GM21723 (cell line): Measurements from ENCODE around the gene F13A1.
"Not testable (repeated sequence)": the region's sequence is repeated elsewhere in the genome, so short reads cannot be mapped to it uniquely, and the experiment has no call there.

ENCODE experiments used
- ATAC-seq: cut with Tn5 transposase; IDR thresholded peaks from one replicate; pipeline ENCODE4 v1.9.1; 2021; ENCODE audit warnings: mild to moderate bottlenecking, moderate library complexity; ENCODE audit not compliant: unreplicated experiment

Gene F13A1

GRCh38 chr6:6320901-6321300 lies 439 bp upstream of the F13A1 start:
- ATAC-seq = no peak

DNA sequence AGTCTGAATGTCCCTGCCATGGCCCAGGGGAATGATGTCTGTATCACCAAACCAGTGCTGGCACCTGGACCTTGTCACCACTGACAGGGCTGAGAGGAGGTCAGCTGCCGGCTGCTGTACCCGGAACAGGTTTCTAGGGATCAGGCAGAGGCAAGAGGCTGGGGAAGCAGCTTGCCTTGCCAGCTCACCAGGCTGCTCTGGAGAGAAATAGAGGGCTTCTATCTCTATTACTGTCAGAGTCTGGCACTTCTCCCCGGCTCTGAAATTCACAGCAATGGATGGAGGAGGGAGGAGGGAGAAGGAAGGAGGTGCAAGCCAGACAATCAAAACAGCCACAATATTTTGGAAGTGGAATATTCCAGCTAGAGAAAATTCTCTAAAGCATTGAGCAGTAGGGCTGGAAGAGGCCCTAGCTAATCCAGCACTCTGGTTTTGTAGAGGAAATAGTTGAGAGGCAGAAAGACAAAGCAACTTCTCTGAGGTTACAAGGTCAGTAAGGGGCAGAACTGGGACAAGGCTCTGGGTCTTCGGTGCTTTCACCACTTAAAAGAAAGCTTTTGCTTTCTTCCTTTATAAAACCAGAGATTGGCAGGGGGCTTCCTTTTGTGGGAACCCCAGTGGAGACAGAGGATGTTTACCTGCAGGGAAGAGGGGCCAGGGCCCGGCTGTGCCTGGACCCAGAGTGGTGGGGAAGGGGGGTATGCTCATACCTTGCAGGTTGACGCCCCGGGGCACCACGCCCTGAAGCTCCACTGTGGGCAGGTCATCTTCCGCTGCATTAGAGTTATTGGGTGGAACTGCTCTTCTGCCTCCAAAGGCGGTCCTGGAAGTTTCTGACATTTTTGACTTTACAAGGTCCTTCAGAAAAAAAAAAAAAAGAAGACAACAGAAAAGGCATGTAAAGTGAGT lies 2.4 kb downstream of the F13A1 start:
- no peak for ATAC-seq

- ATAC-seq = no peak
These were observed 3.1 kb downstream of the F13A1 start for GRCh38 chr6:6317386-6317785.

DNA sequence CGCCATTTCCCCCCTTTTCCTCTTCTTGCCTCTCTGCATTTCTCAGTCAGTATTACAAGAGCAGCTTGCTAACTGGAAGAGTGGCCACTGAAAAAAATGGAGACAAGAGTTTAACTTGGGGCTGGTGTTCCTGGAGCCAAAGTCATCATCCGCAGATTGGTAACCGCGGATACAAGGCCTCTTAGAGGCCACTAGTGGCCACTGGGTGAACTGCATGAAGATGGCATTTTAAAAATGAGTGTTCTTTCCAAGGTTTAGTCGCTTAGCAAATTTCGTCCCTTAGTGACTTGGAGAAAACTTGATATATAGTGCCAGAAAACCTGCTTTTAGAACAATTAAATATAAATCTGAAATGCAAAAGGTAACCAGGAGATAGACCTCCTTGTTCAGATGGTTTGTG lies 4.8 kb downstream of the F13A1 start:
- no peak for ATAC-seq

DNA sequence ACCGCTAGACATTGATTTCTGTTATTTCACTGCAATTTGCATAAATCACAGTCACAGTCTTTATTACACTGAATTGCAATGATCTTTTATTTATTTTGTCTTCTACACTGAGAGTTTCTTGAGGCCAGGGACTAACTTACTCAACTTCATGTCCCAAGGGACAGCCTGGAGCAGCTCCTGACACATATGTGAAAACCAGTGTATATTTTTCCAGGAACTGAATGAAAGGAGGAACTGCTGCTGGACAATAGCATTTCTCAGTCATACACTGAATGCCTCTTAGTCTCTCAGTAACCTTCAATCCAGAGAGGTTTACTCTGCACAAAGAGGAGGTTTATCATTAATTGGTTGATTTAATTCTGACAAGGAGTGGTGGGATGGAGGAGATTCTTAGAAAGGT lies 5.9 kb downstream of the F13A1 start:
- ATAC-seq = no peak

DNA sequence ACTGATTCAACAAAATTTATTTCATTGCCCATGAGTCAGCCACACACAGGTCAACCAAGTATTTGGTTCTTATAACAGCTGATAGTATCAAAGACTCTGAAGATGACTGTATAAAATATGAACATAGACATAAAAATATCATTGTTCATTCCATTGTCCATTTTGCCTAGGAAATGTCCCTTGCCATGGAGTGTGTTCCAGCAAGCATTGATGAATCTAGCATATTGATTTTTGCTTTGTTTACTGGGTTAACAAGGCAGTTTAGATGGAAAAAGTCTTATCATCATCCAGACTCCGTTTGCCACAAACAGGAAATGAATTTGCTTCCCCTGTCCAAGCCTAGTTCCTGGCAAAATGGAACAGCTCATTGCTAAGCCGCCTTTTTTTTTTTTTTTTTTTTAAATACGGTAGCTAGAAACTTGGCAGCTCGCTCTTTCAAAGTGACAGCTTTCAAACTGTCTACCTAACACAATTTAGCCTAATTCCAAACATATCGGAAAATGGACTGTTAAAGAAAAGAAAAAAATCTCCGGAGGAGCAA lies 7.5 kb downstream of the F13A1 start:
- ATAC-seq = no peak

DNA sequence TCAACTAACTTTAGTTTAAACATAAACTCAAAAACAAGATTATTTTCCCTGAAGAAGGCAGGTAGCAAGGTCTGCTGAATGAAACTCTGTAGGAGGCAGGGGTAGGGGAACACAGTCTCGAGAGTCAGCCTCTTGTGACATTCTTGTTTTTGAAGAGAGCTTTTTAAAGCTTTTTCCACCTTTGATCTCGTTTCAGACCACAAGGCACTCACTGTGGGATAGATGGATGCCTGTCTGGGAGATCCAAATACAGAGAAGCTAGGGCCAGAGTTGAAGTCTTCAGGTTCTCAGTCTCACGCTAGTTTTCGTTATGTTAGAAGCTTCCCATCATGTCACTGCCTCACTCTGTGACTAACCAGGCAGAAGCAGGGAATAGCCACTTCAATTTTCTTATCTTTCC lies 14.9 kb downstream of the F13A1 start:
- ATAC-seq = no peak

GRCh38 chr6:6300383-6300782 lies 20.1 kb downstream of the F13A1 start:
- not testable (repeated sequence) for ATAC-seq

DNA sequence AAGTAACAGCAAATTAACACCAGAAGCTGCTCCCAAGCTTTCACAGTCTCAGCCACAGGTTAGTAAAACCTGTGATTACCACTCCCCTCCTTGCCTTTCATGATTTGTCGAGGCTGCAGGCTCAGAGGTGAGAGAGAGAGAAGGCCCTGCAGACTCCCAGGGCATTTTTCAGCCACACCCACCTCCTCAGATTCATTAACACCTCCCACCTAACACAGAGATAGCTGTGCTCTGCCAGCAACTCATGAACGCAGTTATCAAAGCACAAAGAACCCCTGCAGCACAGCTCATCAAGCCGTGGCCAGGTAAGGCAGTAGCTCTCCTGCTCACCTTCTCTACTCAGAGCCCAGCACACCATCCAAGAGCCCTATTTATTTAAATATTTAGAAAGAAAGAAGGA lies 27.1 kb downstream of the F13A1 start:
- no peak for ATAC-seq

DNA sequence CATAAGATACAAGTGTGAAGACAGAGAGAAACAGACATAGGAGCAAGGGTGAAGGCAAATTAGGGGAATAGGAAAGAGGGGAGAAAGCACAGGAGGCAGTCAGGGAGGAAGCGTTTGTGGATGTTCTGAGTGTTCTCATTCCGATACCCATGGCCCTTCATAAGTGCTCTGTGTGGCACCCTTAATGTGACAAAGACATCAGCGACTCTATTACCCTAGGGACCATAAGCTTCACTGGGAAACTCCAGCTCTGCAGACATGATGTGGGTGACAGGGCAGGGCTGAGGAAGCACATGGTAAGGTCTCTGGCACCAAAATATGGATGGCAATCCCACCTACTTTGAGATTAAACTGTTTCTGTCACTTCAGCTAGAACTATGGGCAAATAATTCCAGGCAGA lies 33.0 kb downstream of the F13A1 start:
- no peak for ATAC-seq

GRCh38 chr6:6285679-6286078 lies 34.8 kb downstream of the F13A1 start:
- no peak for ATAC-seq

DNA sequence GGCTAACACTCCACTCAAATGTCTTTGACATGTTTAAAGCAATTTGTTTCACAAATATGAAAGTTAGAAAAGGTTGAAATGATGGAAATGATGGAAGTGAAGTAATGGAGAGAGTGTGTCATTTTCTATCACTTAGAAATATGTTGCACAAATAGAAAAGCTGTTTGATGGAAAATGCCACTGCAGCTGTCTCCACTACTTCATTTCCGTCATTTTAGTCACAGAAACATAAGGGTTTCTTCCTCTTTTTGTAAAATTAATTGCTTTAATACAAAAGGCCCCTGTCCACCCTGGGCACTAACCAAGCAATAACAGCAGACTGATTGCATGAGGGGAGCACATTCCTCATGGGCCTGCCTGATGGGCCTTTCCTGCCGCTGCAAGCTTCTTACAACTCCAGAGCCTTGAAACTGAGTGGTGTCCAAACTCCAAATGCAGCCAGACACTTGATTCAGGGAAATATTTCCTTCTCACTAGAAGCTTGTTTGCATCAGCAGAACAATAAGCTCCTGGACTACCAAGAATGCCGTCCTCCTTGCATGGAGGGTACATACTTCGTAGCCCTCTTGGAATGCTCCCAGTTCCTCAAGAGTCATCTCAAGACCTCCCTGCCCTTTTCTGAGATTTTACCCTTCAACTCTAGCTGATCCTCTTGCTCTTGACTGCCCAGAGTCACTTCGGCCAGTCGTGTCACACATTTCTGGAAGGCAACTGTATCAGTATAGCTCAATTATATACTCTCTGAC lies 36.1 kb downstream of the F13A1 start:
- ATAC-seq = no peak

DNA sequence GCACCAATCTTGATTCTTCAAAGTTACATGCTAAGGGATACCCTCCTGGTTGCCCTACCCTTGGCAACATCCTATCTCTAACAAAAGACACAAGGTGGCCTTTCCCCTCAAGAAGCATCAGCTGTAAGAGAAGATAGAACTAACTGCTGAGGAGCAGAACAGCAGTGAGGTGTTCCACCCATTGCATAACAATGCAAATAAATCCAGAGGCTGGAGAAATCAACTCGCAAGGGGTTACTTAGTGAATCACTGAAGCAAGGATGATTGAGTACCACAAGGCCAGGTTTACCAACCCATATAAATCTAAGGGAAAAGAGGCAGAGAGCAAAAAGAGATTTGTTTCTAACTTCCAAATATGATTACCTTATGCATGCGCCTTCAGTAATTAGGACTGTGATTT lies 36.7 kb downstream of the F13A1 start:
- no peak for ATAC-seq

- no peak for ATAC-seq
These were observed 37.7 kb downstream of the F13A1 start for GRCh38 chr6:6282716-6283115.

DNA sequence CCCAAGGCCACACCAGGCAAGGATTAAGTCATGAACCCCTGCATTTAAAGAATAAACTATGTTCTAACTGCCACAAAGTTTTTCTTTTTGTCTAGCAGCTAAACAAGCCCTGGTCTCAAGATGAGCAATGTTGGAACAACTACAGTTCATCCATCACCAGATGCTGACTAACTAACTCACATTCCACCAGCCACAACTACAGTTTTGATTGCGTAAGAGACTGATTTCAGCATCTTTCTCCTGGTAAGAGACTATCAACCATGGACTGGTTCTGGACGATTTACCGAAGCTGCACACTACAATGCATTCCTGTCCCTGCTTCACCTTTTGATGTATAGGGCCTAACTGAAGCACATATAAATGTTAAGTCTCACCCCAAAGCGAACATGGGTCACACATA lies 43.0 kb downstream of the F13A1 start:
- ATAC-seq = no peak

- ATAC-seq = no peak
These were observed 49.4 kb downstream of the F13A1 start for GRCh38 chr6:6270948-6271535.

DNA sequence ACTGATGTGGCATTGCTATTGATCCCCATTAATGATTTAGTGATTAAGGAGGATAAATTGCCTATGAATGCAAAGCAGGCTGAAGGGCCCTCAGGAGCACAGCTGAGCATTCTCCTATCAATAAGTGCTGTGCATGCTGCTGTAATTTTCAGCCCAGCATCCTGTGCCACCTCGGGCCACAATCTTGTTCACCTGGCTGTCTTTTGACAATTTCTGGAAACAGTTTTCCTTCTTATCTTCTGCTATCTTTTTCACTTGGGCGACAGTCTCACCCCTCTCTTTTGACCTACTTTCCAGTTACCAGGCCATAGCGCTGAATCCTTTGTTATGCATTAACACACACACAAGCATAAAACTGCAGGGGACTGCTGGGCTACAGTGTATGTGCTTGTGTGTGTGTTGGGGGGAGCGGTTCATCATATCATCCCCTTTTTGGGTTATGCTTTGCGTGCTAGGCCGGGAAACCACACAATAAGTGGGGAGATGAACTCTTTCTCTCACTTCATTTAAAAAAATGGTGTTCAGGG lies 60.2 kb downstream of the F13A1 start:
- ATAC-seq = no peak

DNA sequence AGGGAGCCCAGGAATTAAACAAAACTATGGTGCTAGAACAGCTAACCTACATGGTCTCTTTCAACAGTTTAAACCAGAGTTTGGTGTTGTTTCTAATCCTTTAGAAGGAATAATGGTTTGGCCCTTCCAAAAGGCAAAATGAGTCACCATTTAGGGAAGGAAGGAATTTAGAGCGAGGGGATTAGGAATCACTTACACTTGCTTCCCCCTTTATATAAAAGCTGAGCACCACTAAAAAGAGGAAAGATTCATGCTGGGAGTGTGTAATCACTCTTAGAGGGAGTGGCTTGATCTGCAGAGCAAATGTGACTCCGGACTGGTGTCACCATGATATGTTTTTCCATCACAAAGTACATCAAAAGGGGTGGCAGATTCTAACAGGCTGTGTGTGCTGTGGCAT lies 63.6 kb downstream of the F13A1 start:
- no peak for ATAC-seq

- ATAC-seq = no peak
These were observed 64.2 kb downstream of the F13A1 start for GRCh38 chr6:6256259-6256658.

- ATAC-seq = no peak
These were observed 68.7 kb downstream of the F13A1 start for GRCh38 chr6:6251555-6252280.

DNA sequence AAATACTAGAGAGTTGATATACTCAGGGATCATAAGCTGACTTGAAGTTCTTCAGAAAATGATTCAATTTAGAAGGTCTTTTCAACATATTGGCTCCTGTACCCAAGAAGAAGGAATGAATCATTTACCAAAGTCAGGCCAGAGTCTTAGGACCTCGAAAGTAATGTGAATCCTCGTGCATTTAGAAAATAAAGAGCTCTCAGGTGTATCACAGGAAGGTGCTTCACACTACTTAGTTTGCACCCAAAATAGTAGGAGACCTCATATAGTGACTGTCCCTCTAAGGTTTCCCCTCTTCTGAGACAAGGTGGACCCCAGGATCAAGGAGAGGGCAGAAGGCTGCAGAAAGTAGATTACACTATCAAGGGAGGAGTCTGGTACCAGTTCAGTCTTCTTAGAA lies 71.8 kb downstream of the F13A1 start:
- no peak for ATAC-seq
